Measurements from ENCODE around the gene PRAC2. TPM values are rescaled to one million over a fixed set of nuclear protein-coding genes. Genes with fewer than 3 reads are reported as not detected.

The PRAC2 gene
- total and polyA plus RNA-seq, 4 donors = not detected

GRCh38 chr17:48751733-48752398, 28.9 kb downstream of the PRAC2 start:
- Histone ChIP-seq H3K4me3 (ENCODE audit: low read depth in 1 of 3, low read length in 3 of 3) (no peak overlapping the region), H3K9me3 (ENCODE audit: control insufficient read depth in 4 of 4, low read length in 3 of 4) (no peaks in the 10 kb centered on the region), H3K27me3 (ENCODE audit: control insufficient read depth in 4 of 4, insufficient read depth in 4 of 4, low read length in 3 of 4) (peaks cover 5 to 71% (median 30%) of the 10 kb centered on the region in 4 donors), H3K9ac (ENCODE audit: low read depth in 1 of 2, low read length in 2 of 2) (no peak overlapping the region), H3K36me3 (ENCODE audit: control insufficient read depth in 4 of 4, insufficient read depth in 3 of 4, low read depth in 1 of 4, low read length in 3 of 4) (no peaks in the 10 kb centered on the region), H3K4me1 (ENCODE audit: control insufficient read depth in 4 of 4, insufficient read depth in 4 of 4, low read length in 3 of 4) (peaks cover 2 to 10% (median 5%) of the 10 kb centered on the region in 4 donors), H3K27ac (ENCODE audit: low read depth in 1 of 2, low read length in 2 of 2) (no peak overlapping the region)
- TF ChIP-seq HNF4A (conservative IDR thresholded peaks at IDR 0.05) (no peak), YY1 (IDR thresholded peaks at IDR 0.05) (no peak), MAX (IDR thresholded peaks at IDR 0.05) (no peak), FOXA1 (IDR thresholded peaks at IDR 0.05) (no peak), EGR1 (IDR thresholded peaks at IDR 0.05; ENCODE audit: low read depth in 2 of 2) (no peak), CTCF (IDR thresholded peaks at IDR 0.05; ENCODE audit: low read depth, low read length, missing input control) (no peak), NR2F2 (IDR thresholded peaks at IDR 0.05) (no peak), HNF4G (IDR thresholded peaks at IDR 0.05) (no peak), JUND (IDR thresholded peaks at IDR 0.05) (no peak), RAD21 (IDR thresholded peaks at IDR 0.05) (no peak), REST (IDR thresholded peaks at IDR 0.05) (no peak), SP1 (IDR thresholded peaks at IDR 0.05) (no peak), RXRA (IDR thresholded peaks at IDR 0.05) (no peak), TAF1 (conservative IDR thresholded peaks at IDR 0.05) (no peak), ATF3 (IDR thresholded peaks at IDR 0.05) (no peak), GABPA (IDR thresholded peaks at IDR 0.05 in 1 of 2, conservative IDR thresholded peaks at IDR 0.05 in 1 of 2) (no peak)
- 9% methylated on average over 13 of the region's 13 CpGs for WGBS
- DNase-seq (ENCODE audit: low spot score) = no peak
